HG02798 (cell line): ENCODE data around the gene DPP10.
"Not testable (repeated sequence)": the region's sequence is repeated elsewhere in the genome, so short reads cannot be mapped to it uniquely, and the experiment has no call there.

Experiments used
- ATAC-seq: cut with Tn5 transposase; IDR thresholded peaks from one replicate; pipeline ENCODE4 v1.9.1; 2021; ENCODE audit warnings: mild to moderate bottlenecking; ENCODE audit not compliant: unreplicated experiment, poor library complexity

The DPP10 gene

GRCh38 chr2:114700440-114700839, 258.0 kb downstream of the DPP10 start:
- ATAC-seq: no peak

- ATAC-seq: no peak
These were observed 267.8 kb downstream of the DPP10 start for GRCh38 chr2:114709936-114710850.

- ATAC-seq: no peak
These were observed 271.9 kb downstream of the DPP10 start for GRCh38 chr2:114714313-114714712.

GRCh38 chr2:114717049-114717448, 274.6 kb downstream of the DPP10 start:
- ATAC-seq: no peak

GRCh38 chr2:114724454-114724853, 282.0 kb downstream of the DPP10 start:
- ATAC-seq: no peak

- no peak for ATAC-seq
These were observed 284.6 kb downstream of the DPP10 start for GRCh38 chr2:114727012-114727411.

GRCh38 chr2:114728372-114728771, 285.9 kb downstream of the DPP10 start:
- ATAC-seq: no peak

GRCh38 chr2:114729026-114729425, 286.6 kb downstream of the DPP10 start:
- ATAC-seq: no peak

GRCh38 chr2:114735126-114735525, 292.7 kb downstream of the DPP10 start:
- no peak for ATAC-seq

GRCh38 chr2:114742245-114742644, 299.8 kb downstream of the DPP10 start:
- ATAC-seq: no peak

- no peak for ATAC-seq
These were observed 303.3 kb downstream of the DPP10 start for GRCh38 chr2:114745700-114746099.

- ATAC-seq: not testable (repeated sequence)
These were observed 305.7 kb downstream of the DPP10 start for GRCh38 chr2:114748175-114748574.

GRCh38 chr2:114752425-114752824, 310.0 kb downstream of the DPP10 start:
- no peak for ATAC-seq

GRCh38 chr2:114753145-114753544, 310.7 kb downstream of the DPP10 start:
- ATAC-seq: no peak

- ATAC-seq: no peak
These were observed 312.6 kb downstream of the DPP10 start for GRCh38 chr2:114754907-114755563.

GRCh38 chr2:114762376-114762775, 319.9 kb downstream of the DPP10 start:
- ATAC-seq: no peak

- ATAC-seq: no peak
These were observed 320.5 kb downstream of the DPP10 start for GRCh38 chr2:114762986-114763385.

- no peak for ATAC-seq
These were observed 326.7 kb downstream of the DPP10 start for GRCh38 chr2:114769110-114769509.

- ATAC-seq: no peak
These were observed 327.6 kb downstream of the DPP10 start for GRCh38 chr2:114769991-114770390.

GRCh38 chr2:114784046-114784445, 341.6 kb downstream of the DPP10 start:
- ATAC-seq: no peak

- ATAC-seq: no peak
These were observed 342.6 kb downstream of the DPP10 start for GRCh38 chr2:114784890-114785583.
